Loucy (cell line): Measurements from ENCODE around the gene AGAP1.

Source experiments
- H2AFZ ChIP-seq: fragments of 200-600 bp; sonication (generic); 2 replicates; pipeline ENCODE4 v1.6.0; 2016; ENCODE audit warnings: antibody characterized with exemption, mild to moderate bottlenecking, low read length, moderate library complexity
- H3F3A ChIP-seq: fragments of 200-600 bp; 2 replicates; pipeline ENCODE4 v1.6.0; 2016; ENCODE audit warnings: antibody characterized with exemption, low read depth, mild to moderate bottlenecking
- H3K27me3 ChIP-seq: fragments of 200-600 bp; sonication (generic); 2 replicates; pipeline ENCODE4 v1.6.1; 2014; ENCODE audit warnings: low read length, mild to moderate bottlenecking; ENCODE audit not compliant: insufficient read depth, poor library complexity, severe bottlenecking
- H3K36me3 ChIP-seq: fragments of 200-600 bp; sonication (generic); 2 replicates; pipeline ENCODE4 v1.6.1; 2016; ENCODE audit warnings: low read length; ENCODE audit not compliant: insufficient read depth
- H3K4me1 ChIP-seq: fragments of 200-600 bp; sonication (generic); 2 replicates; pipeline ENCODE4 v1.5.1; 2014; ENCODE audit warnings: low read length, mild to moderate bottlenecking; ENCODE audit not compliant: insufficient read depth, poor library complexity, severe bottlenecking
- H3K4me2 ChIP-seq: fragments of 200-600 bp; sonication (generic); 2 replicates; pipeline ENCODE4 v1.6.0; 2014; ENCODE audit warnings: antibody characterized with exemption, low read length, low read depth, mild to moderate bottlenecking; ENCODE audit not compliant: poor library complexity, severe bottlenecking
- H3K4me3 ChIP-seq: fragments of 200-600 bp; sonication (generic); 2 replicates; pipeline ENCODE4 v1.5.1; 2014; ENCODE audit warnings: low read length, mild to moderate bottlenecking, mixed read lengths; ENCODE audit not compliant: poor library complexity, severe bottlenecking
- H3K79me2 ChIP-seq: fragments of 200-600 bp; sonication (generic); 2 replicates; pipeline ENCODE4 v1.6.1; 2014; ENCODE audit warnings: low read length; ENCODE audit not compliant: insufficient read depth
- H3K9ac ChIP-seq: fragments of 200-600 bp; sonication (generic); 2 replicates; pipeline ENCODE4 v1.6.0; 2014; ENCODE audit warnings: mild to moderate bottlenecking, low read depth, low read length, moderate library complexity; ENCODE audit not compliant: poor library complexity, severe bottlenecking
- H3K9me2 ChIP-seq: fragments of 200-600 bp; sonication (generic); replicated peaks from 2 replicates; pipeline ENCODE4 v1.6.1; 2016; ENCODE audit warnings: low read depth, low read length, mixed read lengths
- H3K9me3 ChIP-seq: fragments of 200-600 bp; sonication (generic); 2 replicates; pipeline ENCODE4 v1.6.1; 2014; ENCODE audit warnings: mild to moderate bottlenecking, antibody characterized with exemption, low read length, low read depth; ENCODE audit not compliant: insufficient read depth
- H4K20me1 ChIP-seq: fragments of 200-600 bp; sonication (generic); 2 replicates; pipeline ENCODE4 v1.6.0; 2014; ENCODE audit warnings: antibody characterized with exemption, low read length, mild to moderate bottlenecking; ENCODE audit not compliant: insufficient read depth, poor library complexity, severe bottlenecking
- EZH2phosphoT487 ChIP-seq: fragments of 200-600 bp; IDR thresholded peaks from 2 replicates; pipeline ENCODE4 v1.6.1; 2018; ENCODE audit warnings: antibody characterized with exemption, mild to moderate bottlenecking, moderate library complexity, borderline replicate concordance
- TF ChIP-seq, protein P1 (sequence below): fragments of 200-600 bp; sonication (generic); conservative IDR thresholded peaks from 2 replicates; pipeline ENCODE4 v1.5.1; 2014; ENCODE audit warnings: mild to moderate bottlenecking, antibody characterized with exemption, low read length

The AGAP1 gene

DNA sequence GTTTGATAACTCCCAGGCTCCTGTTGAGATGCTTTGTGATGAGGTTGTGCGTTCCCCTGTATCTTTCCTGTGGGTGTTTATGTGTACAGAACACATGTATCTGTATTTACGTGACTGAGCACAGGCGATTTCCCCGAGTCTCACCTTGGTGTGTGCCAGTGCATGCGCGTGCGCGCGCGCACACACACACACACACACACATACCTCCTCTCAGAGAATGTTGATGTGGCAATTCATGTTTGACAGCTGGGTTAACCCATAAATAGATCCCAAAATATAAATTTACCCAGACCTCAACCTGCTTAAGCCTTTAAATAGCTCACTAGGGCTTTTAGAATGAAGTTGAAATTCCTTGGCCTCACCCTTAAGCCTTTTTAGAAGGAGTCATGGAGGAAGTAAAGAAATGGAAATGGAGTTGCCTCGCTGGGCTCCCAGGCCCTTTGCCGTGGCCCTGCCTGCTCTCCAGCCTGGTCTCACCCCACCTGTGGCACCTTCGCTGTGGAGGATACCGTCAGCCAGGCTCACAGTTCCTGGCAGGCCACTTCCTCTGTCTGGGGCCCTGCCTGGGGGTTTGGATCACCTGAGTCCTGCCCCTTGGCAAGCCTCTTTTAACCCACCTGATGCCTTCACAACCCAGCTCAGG lies 20.3 kb downstream of the AGAP1 start:
- TF ChIP-seq, protein P1, sequence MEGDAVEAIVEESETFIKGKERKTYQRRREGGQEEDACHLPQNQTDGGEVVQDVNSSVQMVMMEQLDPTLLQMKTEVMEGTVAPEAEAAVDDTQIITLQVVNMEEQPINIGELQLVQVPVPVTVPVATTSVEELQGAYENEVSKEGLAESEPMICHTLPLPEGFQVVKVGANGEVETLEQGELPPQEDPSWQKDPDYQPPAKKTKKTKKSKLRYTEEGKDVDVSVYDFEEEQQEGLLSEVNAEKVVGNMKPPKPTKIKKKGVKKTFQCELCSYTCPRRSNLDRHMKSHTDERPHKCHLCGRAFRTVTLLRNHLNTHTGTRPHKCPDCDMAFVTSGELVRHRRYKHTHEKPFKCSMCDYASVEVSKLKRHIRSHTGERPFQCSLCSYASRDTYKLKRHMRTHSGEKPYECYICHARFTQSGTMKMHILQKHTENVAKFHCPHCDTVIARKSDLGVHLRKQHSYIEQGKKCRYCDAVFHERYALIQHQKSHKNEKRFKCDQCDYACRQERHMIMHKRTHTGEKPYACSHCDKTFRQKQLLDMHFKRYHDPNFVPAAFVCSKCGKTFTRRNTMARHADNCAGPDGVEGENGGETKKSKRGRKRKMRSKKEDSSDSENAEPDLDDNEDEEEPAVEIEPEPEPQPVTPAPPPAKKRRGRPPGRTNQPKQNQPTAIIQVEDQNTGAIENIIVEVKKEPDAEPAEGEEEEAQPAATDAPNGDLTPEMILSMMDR = no peak
- TF ChIP-seq EZH2phosphoT487 = no peak
- H3K9me3 ChIP-seq = no peaks in the 10 kb centered on the region; the same call in 1 of the 2 replicates
- H3K9me2 ChIP-seq = no peaks in the 10 kb centered on the region
- no peaks in the 10 kb centered on the region for H3K36me3 ChIP-seq
- no peaks in the 10 kb centered on the region for H3F3A ChIP-seq
- no peak overlapping the region for H2AFZ ChIP-seq
- no peaks in the 10 kb centered on the region for H3K79me2 ChIP-seq
- H3K27me3 ChIP-seq = no peaks in the 10 kb centered on the region
- no peaks in the 10 kb centered on the region for H3K4me1 ChIP-seq
- H3K4me3 ChIP-seq = no peak overlapping the region
- no peak overlapping the region for H3K4me2 ChIP-seq
- no peaks in the 10 kb centered on the region for H4K20me1 ChIP-seq
- H3K9ac ChIP-seq = no peak overlapping the region

DNA sequence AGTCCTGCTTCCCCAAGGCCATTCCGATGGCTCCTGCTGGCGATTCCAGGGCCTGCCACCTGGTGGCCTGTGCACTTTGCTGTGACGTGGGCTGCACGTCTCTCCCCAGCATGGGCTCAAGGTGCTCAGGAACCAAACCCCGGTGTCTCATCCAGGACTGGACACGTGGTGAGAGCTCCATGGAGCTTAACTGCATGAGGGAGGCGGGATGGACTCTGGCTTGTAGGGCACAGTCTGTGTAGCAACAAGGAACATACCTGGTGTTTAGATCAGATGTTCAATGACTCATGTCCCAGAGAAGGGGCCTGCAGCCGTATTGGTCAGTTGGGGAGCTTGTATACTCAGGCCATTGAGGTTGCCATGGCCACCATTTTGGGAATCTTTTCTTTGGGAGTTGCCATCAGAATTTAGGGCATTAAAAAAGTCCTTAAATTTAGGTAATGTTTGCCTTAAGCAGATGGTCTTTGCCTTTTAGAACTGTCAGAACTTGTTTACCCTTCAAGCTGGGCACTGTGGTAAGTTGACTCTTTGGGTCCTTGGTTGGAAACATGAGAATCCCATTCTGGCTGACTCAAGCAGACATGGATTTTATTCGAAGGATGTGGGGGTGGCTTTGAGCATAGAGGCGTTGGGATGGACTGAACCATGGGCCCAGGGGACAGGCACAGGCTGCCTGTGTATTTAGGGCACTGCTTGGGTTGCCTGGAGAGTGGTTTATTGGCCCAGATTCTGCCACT lies 21.0 kb downstream of the AGAP1 start:
- H3K9me2 ChIP-seq = no peaks in the 10 kb centered on the region
- H3K4me1 ChIP-seq = no peaks in the 10 kb centered on the region
- H3K9ac ChIP-seq = no peak overlapping the region
- no peak overlapping the region for H3K4me2 ChIP-seq
- H3K79me2 ChIP-seq = no peaks in the 10 kb centered on the region
- H4K20me1 ChIP-seq = no peaks in the 10 kb centered on the region
- no peak for TF ChIP-seq EZH2phosphoT487
- TF ChIP-seq, protein P1 = 0 out of 2 replicates have a peak, but pooled peaks have one; percentile 8
- H3F3A ChIP-seq = no peaks in the 10 kb centered on the region
- no peak overlapping the region for H2AFZ ChIP-seq
- H3K9me3 ChIP-seq = no peaks in the 10 kb centered on the region; the same call in 1 of the 2 replicates
- no peaks in the 10 kb centered on the region for H3K27me3 ChIP-seq
- H3K4me3 ChIP-seq = no peak overlapping the region
- H3K36me3 ChIP-seq = no peaks in the 10 kb centered on the region

DNA sequence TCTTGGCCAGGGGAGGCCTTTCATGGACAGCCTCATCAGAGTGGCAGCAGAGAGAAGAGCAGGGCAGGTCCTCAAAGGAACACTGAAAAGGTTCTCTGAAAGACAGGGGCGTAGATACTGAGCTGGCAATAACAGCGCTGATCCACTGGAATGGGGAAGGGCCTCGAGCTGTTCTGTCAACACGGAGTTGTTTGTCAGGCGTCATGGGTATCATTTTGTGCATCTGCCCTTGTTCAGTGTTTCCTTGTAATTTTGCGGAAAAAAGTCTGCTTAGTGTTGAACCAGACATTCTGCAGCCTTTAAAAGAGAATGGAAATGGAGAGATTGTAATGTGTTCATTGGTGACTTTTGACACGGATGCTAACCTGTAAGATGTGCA lies 21.5 kb downstream of the AGAP1 start:
- H3K4me3 ChIP-seq = no peak overlapping the region
- H3F3A ChIP-seq = no peaks in the 10 kb centered on the region
- H3K9ac ChIP-seq = no peak overlapping the region
- no peak overlapping the region for H3K4me2 ChIP-seq
- no peaks in the 10 kb centered on the region; the same call in 1 of the 2 replicates for H3K9me3 ChIP-seq
- TF ChIP-seq, protein P1 = no peak
- no peak for TF ChIP-seq EZH2phosphoT487
- no peaks in the 10 kb centered on the region for H3K36me3 ChIP-seq
- no peaks in the 10 kb centered on the region for H3K9me2 ChIP-seq
- no peaks in the 10 kb centered on the region for H3K27me3 ChIP-seq
- no peaks in the 10 kb centered on the region for H3K4me1 ChIP-seq
- no peak overlapping the region for H2AFZ ChIP-seq
- H4K20me1 ChIP-seq = no peaks in the 10 kb centered on the region
- no peaks in the 10 kb centered on the region for H3K79me2 ChIP-seq
